SK-N-DZ (cell line): ENCODE measurements around the gene DCUN1D2.
"Not testable (repeated sequence)": the region's sequence is repeated elsewhere in the genome, so short reads cannot be mapped to it uniquely, and the experiment has no call there.

Experiments
- DNase-seq: peaks from one replicate; pipeline ENCODE4 v3.0.0-alpha.2; 2015; ENCODE audit warnings: low spot score

The DCUN1D2 gene

GRCh38 chr13:113466383-113466782 lies 24.1 kb downstream of the DCUN1D2 start:
- no peak for DNase-seq

- no peak for DNase-seq
Measured at GRCh38 chr13:113465300-113465699, 25.2 kb downstream of the DCUN1D2 start.

GRCh38 chr13:113464476-113464875 lies 26.0 kb downstream of the DCUN1D2 start:
- no peak for DNase-seq

DNA sequence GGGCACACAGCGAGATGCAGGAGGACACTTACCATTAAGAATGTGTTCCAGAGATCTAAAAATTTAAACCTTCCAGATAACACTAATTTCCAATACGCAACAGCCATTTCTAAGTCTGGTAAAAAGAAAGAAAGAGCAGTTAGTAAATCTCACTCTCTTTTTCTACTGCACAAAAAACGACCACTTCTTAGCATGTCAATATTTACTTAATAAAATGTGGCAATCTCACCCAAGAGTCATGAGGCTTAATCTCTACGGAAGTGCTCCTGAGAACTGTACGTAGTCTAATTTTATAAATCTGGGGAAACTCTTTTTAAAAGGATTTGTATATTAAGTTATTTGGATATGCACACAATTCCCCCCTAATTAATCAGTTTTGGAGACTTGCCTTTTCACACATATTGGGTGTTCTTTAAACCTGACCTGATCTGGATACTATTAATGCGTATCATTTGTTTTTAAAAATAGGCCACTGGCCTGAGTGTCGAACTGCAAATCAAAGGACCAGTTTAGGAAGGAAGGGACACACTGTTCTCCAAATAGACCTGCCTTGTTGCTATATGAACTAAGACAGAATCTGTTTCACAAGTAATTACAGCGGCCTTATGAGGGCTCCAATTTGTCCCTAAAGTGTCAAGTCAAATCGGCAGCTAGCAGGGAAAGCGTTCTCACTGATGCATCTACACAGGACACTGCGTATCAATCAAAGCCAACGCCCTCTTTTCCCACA lies 29.3 kb downstream of the DCUN1D2 start:
- DNase-seq: no peak

DNA sequence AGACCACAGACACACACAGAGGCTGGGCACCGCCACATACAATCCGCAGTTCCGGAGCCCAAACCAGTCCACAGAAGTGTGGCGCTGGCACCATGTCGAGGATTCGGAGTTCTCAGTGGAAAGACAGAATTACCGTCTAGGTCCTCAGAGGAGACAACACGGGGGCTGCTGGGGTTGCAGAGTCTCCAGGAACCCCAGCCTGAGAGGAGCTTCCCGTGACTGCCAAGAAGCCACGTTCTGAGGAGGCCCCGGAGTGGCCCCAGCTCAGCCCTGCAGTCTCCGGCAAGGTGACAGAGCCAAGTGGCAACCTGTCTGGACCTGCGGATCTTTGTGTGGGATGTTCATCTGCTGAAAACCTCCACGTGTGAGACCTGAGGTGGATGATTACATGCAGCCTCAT lies 29.9 kb downstream of the DCUN1D2 start:
- no peak for DNase-seq

DNA sequence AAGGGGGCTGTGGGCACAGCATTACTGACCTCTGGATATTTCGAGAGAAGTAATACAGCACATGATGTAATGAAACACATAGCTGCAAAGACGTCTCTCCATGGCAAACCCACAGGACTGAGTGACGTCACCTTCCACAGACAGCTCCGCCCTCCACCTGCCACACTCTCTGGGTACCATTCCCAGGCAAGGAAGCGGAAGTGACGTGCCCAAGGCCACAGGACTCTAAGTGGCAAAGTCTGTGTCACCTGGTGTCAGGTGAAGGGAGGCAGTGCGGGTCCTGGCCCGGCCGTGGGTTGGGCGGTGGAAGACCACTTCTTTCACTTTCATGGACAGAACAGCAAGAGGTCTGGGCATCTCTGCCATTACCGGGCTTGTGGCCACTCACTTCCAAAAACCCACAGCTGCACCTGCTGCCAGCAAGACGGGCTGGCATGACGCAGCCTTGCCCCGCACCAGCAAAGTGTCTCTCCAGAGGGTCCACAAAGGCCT lies 30.4 kb downstream of the DCUN1D2 start:
- DNase-seq: no peak

DNA sequence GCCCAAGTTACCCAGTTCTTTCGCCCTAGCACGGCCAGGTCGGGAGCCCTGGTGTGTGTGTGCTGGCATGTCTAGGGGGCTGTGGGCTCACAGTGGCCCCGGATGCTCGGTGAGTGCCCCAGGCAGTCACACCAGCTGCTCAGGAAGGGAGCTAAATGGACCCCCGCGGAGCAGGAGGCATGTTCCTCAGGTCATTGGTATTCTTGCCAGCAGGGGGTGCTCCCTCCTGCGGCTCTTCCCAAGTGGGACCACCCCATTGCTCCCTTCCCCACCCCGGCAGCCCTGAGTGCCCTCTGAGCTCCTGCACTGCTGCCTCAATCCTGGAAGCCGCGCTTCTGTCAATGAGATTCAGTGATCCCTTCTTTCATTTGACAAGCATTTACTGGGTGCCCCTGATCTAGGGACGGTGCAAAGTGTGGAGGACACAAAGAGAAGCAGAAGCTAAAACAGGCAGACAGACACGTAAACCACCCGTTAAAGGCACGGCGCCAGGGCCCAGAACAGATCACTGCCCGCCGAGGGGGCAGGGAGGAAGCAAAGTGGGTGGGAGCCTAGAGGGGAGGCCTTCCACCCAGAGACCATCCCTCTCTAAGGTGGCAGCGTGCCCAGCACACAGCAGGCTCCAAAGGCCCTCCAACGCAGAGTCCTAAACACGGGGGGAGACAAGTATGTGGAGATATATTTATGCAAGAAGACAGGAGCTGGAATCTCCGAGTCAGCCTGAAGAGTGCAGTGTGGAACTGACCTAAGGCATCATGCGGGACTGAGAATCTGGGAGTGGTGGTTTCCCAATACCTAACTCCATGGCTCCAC lies 32.1 kb downstream of the DCUN1D2 start:
- no peak for DNase-seq

DNA sequence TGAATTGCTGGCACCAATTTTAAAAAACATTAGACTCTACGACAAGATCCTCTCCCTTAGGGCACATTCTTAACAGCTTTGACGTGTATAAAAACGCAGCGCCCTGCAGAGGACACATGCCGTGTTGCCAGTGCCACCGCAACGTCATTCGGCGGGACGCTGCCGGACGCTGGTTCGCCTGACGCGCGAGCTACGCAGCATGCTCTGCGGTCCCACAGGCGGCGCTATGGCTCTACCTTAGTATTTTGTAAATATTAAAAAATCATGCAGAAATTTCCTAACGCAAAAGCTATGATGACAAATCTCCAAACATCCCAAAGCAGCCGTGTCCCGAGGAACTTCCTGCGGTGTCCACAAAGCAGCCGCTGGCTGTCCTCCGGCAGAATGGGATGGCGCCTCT lies 33.0 kb downstream of the DCUN1D2 start:
- DNase-seq: no peak

DNA sequence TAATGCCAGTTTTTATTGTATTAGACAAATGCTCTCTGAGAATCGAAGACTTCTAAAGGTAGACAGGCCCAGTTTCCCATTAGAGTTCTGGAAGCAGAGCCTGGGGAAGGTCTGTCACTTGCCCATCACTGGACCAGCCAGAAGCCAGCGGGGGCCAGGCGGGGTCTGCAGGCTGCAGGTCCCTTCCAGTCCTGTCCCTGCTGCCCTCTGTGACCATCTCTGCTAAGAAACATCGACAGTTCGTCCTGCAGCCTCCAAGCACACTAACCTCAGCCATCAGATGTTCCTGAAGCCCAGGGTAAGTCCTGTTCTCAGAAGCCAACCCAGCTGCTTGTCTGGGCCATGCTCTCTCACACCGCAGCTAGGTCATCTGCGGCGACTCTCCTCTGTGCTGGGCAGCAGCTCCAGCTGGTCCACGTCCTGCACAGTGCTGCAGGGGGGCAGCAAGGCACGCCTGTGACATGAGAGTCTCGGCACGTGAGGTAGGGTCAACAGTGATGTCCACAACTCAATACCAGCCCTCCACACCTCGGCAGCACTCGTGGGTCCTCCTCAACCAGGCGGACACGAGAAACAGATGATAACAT lies 34.3 kb downstream of the DCUN1D2 start:
- DNase-seq: no peak

- no peak for DNase-seq
Measured at GRCh38 chr13:113455384-113455783, 35.1 kb downstream of the DCUN1D2 start.

GRCh38 chr13:113454936-113455335 lies 35.6 kb downstream of the DCUN1D2 start:
- no peak for DNase-seq

GRCh38 chr13:113452942-113453901 lies 37.3 kb downstream of the DCUN1D2 start, which contains the start of gene ADPRHL1:
Gene ADPRHL1, minus strand, starts transcription at chr13:113453488. Its CDS starts 51 bp downstream, at chr13:113453437.
- DNase-seq: peak; percentile 77

GRCh38 chr13:113452466-113452865 lies 38.0 kb downstream of the DCUN1D2 start:
- DNase-seq: no peak

DNA sequence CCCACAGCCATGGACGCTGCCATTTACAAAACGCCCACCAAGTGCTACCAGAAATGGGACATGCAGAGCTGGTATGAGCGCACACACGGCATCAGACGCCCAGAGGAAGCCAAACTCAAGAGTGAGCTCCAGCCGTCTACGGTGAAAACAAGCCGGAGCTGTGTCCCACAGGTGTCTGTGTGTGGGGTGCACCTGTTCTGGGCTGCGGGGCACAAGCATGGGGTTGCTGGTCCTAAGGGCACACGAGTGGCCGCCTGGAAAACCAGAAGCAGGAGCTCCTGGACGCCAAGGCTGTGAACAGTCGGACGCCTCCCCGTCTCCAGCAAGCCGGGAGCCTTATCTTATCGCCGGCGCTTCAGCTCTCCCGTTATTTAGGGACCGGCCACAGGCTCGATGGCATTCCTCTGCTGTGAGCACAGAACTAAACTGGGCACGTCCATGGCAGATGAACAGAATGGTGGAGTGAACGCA lies 38.5 kb downstream of the DCUN1D2 start:
- DNase-seq: no peak

DNA sequence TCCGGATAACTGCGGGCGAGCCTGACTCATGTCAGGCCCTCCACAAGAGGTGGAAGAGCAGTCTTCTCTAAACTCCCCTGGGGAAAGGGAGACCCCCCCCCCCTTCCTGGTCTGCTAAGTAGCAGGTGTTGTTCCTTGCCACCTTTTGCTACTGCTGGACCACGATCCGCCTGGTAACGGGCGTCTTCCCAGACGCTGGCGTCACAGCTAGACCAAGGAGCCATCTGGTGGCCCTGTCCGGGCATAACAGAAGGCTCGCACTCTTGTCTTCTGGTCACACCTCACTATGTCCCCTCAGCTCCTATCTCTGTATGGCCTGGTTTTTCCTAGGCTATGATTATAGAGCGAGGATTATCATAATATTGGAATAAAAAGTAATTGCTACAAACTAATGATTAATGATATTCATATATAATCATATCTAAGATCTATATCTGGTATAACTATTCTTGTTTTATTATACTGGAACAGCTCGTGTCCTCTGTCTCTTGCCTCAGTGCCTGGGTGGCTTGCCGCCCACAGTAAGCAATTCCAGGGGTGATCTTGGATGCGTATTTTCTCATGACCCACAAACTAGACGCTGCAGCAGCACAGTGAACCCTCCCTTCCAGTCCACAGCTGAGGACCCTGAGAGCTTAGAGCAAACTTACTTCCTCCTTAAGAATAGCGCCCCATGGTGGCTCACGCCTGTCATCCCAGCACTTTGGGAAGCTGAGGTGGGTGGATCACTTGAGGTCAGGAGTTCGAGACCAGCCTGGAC lies 39.5 kb downstream of the DCUN1D2 start:
- peak; percentile 57 for DNase-seq

- DNase-seq: not testable (repeated sequence)
Measured at GRCh38 chr13:113450348-113450744, 40.2 kb downstream of the DCUN1D2 start.

DNA sequence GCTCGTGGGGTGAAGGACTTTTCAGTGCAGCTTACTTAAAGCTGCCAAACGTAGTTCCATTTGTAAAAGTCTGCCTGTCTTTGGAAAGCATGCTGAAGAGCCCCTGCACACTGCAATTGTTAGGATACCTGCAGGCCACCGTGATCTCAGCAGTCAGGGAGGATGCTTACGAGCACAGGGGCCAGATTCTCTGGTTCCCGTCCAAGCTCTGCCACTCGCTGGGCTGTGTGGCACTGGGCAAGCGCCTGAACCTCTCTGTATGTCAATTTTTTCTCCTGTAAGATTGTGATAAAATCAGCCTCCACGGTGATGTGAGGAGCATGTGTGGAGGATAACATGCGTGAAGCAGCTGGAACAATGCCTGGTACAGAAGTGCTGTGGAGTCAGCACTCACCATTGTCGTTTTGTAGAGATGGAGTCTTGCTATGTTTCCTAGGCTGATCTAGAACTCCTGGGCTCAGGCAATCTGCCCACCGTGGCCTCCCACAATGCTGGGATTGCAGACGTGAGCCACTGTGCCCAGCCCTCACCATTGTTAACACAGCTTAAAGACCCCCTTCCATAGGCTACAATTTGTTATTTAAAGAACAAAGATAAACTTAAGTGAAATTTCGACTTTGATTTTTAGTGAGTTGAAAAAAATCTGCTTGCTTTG lies 40.7 kb downstream of the DCUN1D2 start:
- no peak for DNase-seq

DNA sequence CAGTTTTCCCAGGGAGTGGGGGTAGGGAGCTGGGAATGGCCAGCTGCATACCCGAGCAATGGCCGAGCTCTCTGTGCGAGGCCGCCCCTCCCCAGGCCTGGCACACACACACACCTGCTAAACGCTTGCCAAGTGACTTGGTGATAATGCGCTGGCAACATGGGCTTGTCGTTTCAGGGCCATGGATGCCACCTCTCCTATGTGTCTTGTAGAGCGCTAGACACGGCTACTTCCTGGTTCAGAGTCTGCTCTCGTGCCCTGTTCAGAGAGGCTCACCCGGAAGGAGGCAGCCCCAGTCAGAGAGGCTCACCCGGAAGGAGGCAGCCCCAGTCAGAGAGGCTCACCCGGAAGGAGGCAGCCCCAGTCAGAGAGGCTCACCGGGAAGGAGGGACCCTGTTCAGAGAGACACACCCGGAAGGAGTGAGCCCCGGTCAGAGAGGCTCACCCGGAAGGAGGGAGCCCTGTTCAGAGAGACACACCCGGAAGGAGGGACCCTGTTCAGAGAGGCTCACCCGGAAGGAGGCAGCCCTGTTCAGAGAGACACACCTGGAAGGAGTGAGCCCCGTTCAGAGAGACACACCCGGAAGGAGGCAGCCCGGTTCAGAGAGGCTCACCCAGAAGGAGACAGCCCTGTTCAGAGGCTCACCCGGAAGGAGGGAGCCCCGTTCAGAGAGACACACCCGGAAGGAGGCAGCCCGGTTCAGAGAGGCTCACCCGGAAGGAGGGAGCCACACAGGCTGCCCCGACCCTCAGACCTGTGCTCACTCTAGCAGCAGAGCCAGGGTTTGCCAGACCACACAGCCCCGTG lies 41.4 kb downstream of the DCUN1D2 start:
- no peak for DNase-seq

DNA sequence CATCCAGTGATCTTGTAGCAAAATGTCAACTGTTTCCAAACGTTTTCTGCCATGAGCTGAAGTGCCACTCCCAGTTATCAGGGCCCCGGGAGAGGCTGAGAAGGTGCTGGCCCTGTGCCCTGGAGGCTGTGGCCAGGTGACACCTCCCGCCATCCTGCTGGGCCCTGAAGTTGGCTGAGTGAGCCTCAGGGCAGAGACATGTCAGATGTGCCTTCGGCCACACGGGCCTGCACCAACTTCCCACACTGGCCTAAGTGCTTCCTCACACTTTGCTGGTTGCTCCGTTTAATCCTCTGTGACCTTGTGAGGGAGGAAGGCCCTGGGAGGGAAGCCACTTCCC lies 42.0 kb downstream of the DCUN1D2 start:
- DNase-seq: no peak
